ENCODE results near the gene ARHGAP45.

GRCh38 chr19:1128106-1128505 is 61.1 kb downstream of the ARHGAP45 start:
- no peak for TF ChIP-seq CTCF (conservative IDR thresholded peaks at IDR 0.05; ENCODE audit: low read depth, low read length)
- TF ChIP-seq EZH2 (IDR thresholded peaks at IDR 0.05; ENCODE audit: low read length, unreplicated experiment) = no peak
